Hematopoietic multipotent progenitor cell treated with erythropoietin and hydrocortisone succinate and interleukin-3 and kit ligand, for 6 days (in vitro differentiated cells): ENCODE data around the gene PEMT.
A peak's percentile ranks its signal among the peaks of the same experiment; 100 is the strongest.

Experiments used
- DNase-seq: peaks from one replicate; pipeline ENCODE4 v3.0.0-alpha.2; 2015

PEMT gene

GRCh38 chr17:17569691-17570090 lies 21.8 kb downstream of the PEMT start:
- no peak for DNase-seq

GRCh38 chr17:17568772-17569195 lies 22.7 kb downstream of the PEMT start:
- DNase-seq: peak; percentile 77

DNA sequence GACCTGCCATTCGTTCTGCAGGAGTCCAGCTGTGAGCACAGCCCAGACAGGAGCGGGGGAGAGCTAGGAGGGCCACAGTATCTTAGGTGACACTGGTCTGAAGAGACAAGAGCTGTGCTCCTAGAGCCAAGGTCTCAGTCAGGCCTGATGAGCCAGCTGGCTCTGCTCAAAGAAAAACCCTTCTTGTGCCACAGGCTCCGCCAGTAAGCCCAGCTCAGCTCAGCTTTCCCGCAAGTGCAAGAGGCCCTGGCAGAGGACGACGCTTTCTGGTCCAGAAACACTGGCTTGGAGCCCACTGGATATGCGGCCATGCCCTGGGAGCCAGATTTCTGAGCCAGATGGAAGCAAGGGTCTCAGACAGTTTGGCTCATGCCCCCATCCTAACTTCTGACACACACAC lies 23.9 kb downstream of the PEMT start:
- no peak for DNase-seq

DNA sequence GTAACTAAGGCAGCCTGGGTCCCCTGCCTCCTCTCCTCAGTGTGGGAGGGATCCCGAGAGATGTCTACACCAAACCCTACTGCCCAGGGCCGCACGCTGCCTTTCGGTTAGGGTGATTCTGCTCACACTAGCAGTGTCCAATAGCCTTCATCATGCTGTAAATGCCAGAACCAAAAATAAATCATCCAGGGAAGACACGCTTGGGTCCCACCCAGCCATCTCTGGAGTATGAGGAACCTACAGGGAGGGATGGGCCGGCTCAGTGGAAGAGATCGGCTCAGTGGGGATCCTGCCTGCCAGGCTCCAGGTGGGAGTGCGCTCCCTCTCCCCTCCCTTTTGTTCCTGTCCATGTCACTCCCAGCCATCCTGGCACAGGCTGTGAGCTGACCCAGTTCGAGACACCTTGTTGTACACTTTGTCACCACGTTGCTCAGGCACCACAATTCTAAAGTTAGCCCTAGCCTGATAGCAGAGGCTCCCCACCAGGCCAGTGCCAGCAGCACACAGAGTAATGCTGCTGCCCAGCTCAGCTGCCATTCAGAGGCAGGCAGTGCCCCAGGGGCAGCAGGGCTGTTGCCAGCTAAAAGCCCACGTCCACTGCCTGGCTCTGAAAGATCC lies 24.5 kb downstream of the PEMT start:
- DNase-seq: no peak

DNA sequence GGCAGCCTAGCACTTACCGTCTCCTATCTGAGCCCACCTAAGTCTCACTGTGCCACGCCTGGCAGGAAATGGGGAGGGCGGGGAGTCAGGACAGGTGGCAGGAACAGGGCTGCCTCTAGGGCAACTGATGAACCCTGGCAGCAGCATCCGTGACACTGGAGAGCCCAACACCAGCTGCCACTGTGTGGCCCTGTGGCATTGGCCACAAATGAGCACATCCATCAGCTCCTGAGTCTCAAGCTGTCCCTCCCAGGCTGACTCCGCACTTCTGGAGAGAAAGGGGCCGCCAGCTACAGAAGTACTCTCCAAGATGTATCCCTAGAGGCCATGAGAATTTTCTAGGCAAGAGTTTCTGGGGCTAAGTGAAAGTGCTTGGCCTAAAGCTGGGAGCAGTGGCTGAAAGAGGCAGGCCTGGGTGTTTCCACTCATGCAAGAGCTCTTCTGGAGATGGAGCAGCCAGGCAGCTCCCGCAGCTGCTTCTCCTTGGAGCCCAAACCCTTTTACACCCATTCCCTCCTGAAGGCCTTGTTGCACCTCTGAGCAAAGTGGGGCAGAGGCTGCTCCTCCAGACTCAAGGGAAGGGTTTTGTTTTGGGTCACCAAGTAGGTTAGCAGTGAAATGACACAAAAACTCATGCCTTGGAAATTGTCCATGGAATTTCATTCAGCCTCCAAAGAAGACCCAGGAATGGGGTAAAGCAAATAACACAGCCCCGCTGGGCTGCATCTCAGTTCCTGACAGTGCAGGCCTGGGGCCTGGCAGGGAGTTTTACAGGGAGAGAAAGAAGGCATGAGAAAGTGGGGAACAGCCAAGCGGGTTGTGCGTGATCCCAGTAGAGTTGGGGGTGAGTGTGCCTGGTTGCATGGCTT lies 25.8 kb downstream of the PEMT start:
- no peak for DNase-seq

- DNase-seq: no peak
These were observed 26.6 kb downstream of the PEMT start for GRCh38 chr17:17564896-17565295.

DNA sequence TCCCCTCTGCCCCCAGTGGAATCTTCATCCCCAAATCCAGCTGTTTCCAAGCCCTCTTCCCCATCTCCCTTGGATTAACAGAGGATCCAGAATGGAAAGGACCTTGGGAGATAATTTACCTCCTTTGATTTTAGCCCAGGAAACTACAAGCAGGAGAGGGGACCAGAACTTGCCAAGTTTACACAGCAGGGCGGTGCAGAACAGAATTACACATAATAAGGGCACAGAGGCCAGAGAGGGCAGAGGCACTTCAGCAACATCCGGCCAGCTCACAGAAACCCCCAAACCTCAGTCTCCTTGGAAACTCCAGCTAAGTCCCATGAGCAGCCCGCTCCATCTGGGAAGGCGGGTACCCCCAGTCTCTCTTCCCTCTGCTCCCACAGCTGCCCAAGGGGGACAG lies 27.2 kb downstream of the PEMT start:
- DNase-seq: no peak

DNA sequence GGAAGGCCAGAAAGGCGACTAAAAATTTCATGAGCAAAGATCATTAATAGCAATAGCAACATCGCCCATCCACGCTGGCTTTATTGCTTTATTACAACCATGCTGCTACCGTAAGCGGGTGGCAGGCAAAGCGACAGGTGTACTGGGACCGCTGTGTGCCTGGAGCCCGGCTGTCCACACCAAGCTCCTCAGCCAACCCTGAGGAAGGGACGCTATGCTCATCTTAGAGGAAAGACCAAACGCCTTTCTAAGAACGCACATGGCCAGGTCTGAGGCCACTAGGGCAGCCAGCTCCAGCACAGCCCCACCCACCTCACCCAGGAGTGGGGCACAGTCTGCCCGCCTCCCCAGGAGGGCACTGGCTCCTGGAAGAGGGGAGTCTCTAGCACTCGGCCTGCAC lies 28.0 kb downstream of the PEMT start:
- no peak for DNase-seq

GRCh38 chr17:17562146-17562511 lies 29.4 kb downstream of the PEMT start:
- no peak for DNase-seq

DNA sequence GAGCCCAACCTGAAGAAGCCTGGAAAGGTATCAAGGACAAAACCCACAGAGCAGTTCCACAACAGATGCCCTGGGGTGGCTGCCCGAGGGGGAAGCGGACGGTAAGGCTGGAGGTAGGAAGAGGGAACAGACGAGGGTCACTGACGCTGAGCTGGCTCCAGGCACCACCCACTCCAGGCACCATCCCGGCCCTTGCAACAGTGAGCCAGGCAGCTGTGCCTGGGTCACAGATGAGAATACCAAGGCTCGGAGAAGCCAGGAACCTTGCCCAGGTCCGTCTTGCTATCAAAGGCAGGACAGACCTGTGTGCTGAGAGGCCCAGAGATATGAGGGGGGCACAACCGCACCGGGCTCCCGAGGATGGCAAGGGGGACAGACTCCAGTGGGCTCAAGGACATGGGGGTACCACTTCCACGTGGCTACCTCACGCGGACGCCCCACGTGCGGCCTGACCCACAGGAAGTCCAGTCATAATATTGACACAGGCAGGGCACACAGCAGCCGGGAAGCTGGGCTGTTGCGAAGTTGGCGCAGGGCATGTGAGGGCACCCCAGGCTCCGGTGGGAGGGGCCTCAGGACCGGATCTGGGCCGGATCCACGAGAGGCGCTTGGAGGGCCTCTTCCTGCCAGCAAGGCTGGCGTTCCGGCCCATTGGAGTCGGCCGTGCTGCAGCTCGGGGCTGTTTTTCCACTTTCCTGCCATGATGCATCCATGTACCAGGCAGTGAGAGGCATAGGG lies 29.9 kb downstream of the PEMT start:
- no peak for DNase-seq

GRCh38 chr17:17560975-17561374 lies 30.5 kb downstream of the PEMT start:
- DNase-seq: no peak

GRCh38 chr17:17560167-17560566 lies 31.3 kb downstream of the PEMT start:
- DNase-seq: no peak

- DNase-seq: no peak
These were observed 32.3 kb downstream of the PEMT start for GRCh38 chr17:17559164-17559563.

DNA sequence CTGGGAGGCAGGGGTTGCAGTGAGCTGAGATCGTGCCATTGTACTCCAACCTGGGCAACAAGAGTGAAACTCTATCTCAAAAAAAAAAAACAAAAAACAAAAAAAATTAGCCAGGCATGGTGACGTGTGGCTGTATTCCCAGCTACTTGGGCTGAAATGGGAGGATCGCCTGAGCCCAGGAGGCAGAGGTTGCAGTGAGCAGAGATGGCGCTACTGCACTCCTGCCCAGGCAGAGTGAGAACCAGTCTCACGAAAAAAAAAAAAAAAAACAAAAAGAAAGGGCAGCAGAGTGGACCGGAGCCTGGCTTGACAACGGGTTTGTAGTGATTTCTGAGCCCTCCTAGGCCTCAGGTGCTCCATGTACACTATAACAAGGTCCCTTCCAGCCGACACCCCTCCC lies 33.1 kb downstream of the PEMT start:
- DNase-seq: no peak

DNA sequence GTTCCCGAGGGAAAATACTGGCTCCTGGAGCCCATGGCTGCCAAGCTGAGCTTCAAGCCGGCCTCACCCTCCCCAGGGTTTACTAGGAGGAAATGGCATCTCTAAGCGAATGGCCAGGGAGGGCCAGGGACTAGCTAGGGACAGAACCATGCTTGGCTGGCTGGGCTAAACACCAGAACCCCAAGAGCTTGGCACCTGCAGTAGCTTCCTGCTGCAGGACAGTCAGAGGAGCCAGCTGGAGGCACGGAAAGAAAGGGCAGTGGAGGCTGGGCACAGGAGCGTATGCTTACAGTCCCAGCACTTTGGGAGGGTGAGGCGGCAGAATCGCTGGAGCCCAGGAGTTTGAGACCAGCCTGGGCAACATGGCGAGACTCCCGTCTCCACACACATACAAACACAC lies 33.7 kb downstream of the PEMT start:
- DNase-seq: no peak

- DNase-seq: no peak
These were observed 34.8 kb downstream of the PEMT start for GRCh38 chr17:17556671-17557070.

DNA sequence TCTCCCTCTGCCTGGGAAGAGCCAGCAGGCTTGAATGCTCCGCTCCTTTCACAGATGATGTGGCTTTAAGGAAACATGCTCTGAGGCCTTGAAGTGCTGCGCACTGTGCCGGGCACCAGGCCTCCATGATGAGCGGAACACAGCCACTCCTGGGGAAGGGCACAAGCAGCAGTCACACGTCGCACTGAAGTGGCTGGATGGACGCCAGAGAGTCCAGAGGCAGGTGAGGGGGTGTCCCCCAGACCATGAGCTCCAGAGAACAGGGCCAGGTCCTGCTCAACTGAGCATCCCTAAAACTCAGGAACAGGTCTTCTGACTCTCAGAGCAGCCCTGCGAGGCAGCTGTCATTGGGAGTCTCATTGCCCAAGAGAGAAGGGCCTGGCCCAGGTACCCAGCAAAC lies 35.6 kb downstream of the PEMT start:
- no peak for DNase-seq

DNA sequence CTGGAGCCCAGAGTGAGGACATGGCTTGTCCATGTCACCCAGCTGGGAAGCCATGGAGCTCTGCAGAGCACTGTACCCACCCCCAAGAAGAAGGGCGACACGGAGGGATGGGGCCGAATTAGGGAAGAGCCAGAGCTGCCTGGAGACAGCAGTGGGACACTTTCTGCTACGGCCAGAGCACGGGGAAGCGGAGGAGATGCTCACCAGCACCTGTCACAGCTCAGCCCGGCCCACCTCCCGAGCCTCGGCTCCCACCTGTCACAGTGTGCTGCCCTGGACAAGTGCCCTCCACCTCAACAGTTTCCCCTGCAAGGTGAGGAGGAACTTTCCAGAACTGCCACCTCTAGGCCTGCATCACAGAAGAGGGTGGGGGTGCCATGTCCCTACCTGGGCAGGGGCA lies 36.4 kb downstream of the PEMT start:
- no peak for DNase-seq

DNA sequence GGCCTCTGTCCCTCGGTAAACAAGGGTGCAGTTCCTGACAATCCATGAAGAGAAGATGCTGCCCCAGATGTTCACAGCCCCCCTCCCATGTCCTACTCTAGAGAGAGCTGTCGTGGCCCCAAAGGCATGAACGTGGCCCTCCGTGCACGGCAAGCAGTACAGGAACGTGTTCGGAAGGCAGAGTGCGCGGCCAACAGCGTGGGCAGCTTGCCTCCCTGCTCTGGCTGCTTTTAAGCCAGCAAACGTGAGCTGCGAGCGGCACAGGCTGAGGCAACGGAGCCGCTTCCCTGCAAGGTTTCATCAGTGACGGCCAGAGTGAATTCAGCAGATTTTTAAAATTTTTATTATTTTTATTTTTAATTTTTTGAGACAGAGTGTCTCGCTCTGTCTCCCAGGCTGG lies 37.2 kb downstream of the PEMT start:
- DNase-seq: no peak

DNA sequence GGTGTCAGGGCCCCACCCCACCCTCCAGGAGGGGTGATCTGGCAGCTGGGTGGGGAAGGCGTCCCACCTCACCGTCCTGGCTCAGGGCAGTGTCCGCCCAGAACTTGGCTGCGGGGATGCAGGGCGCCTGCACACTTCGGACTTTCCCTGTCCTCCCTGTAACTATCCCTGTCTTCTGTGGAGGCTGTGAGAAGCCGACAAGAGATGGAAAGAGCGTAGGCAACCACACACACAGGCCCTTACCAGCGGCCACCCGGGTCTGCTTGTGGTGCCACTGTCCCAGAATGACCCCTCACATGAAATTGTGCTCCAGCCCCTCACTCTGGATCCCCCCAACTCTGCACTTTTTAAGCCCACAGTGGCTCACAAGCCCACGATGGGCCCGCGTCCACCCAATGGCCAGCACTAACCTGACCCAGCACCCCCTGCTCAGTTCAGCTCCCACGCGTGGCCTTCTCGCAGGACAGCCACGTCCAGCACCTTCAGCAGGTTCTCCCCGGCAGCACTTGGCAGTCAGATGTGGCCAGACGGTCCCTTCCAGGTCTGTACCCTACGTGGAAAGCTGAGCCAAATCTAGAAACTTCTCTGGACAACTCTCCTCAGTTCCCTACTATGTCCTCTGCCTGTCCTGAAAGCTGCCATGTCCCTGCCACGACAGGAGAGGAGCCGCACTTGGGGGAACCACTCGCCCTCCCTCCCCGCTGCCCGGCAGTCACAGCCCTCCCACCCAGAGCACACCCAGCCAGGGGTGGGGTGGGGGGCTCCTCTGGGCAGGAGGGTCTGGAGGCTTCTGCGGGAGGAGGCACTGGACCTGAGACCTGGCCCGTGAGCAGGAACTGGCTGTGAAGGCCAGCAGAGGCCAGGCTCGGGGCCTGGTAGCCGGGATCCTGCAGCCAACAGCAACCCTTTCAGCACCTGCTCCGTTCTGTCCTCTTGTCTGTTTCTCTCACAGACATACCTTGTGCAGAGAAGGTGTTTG lies 38.0 kb downstream of the PEMT start:
- DNase-seq: no peak

GRCh38 chr17:17552351-17553216 lies 38.9 kb downstream of the PEMT start:
- no peak for DNase-seq

GRCh38 chr17:17551361-17551760 lies 40.1 kb downstream of the PEMT start:
- DNase-seq: peak; percentile 80
